K562 (cell line): ENCODE measurements around the gene CYB5R4. TPM values are rescaled to one million over a fixed set of nuclear protein-coding genes. Genes with fewer than 3 reads are reported as not detected.

Experiments used
- BACH1 ChIP-seq: fragments of 200-800 bp; sonication (Bioruptor generic); IDR thresholded peaks from 2 replicates; pipeline ENCODE4 v1.6.1; 2016; ENCODE audit warnings: missing genetic modification characterization, missing compliant biosample characterization
- E2F3 ChIP-seq: fragments of 250-450 bp; sonication (Bioruptor Pico); IDR thresholded peaks from 2 replicates; pipeline ENCODE4 v1.4.0; 2020; ENCODE audit warnings: mild to moderate bottlenecking
- ELF2 ChIP-seq: fragments of 250-450 bp; sonication (Bioruptor Pico); IDR thresholded peaks from 2 replicates; pipeline ENCODE4 v1.5.0; 2021; ENCODE audit warnings: mild to moderate bottlenecking
- HNRNPK ChIP-seq: fragments of 200-400 bp; formaldehyde crosslinking; IDR thresholded peaks from one replicate; pipeline ENCODE4 v1.6.1; 2018; ENCODE audit warnings: mild to moderate bottlenecking, low read depth, low read length; ENCODE audit not compliant: poor library complexity, severe bottlenecking
- HNRNPLL ChIP-seq: fragments of 200-400 bp; formaldehyde crosslinking; IDR thresholded peaks from 2 replicates; pipeline ENCODE4 v1.6.1; 2017; ENCODE audit warnings: low read length, low read depth, mild to moderate bottlenecking; ENCODE audit not compliant: poor library complexity, severe bottlenecking
- ILK ChIP-seq: fragments of 450-650 bp; IDR thresholded peaks from 2 replicates; pipeline ENCODE4 v1.6.1; 2016; ENCODE audit warnings: missing genetic modification characterization, low read depth, mild to moderate bottlenecking, missing compliant biosample characterization, moderate library complexity, borderline replicate concordance
- KLF16 ChIP-seq: IDR thresholded peaks from 2 replicates; pipeline ENCODE4 v1.6.1; 2016; ENCODE audit warnings: antibody characterized with exemption
- MEF2D ChIP-seq: conservative IDR thresholded peaks from 2 replicates; pipeline ENCODE4 v1.6.1; 2016; ENCODE audit warnings: low read depth, missing genetic modification characterization, missing compliant biosample characterization
- NCOR1 ChIP-seq: fragments of 450-650 bp; IDR thresholded peaks from 2 replicates; pipeline ENCODE4 v1.6.1; 2016; ENCODE audit warnings: mild to moderate bottlenecking, moderate library complexity
- NFIC ChIP-seq: fragments of 450-650 bp; IDR thresholded peaks from 2 replicates; pipeline ENCODE4 v1.6.1; 2017; ENCODE audit warnings: mild to moderate bottlenecking, inconsistent platforms
- RCOR1 ChIP-seq, 2 experiments: IDR thresholded peaks; 2 replicates each; pipeline ENCODE4 v1.6.1; 2012; ENCODE audit warnings: low read depth in 2 of 2, low read length in 2 of 2, borderline replicate concordance in 1 of 2, improper control_type of control experiment in 1 of 2
- SFPQ ChIP-seq: fragments of 200-400 bp; formaldehyde crosslinking; IDR thresholded peaks from 2 replicates; pipeline ENCODE4 v1.6.1; 2017; ENCODE audit warnings: mild to moderate bottlenecking, low read depth, low read length, moderate library complexity
- TEAD1 ChIP-seq, 2 experiments: fragments of 450-650 bp in 1 of 2; sonication (generic) in 1 of 2; formaldehyde crosslinking; IDR thresholded peaks; 2 replicates each; pipeline versions ENCODE4 v1.4.0 to v1.8.0; 2020 to 2022; ENCODE audit warnings: mild to moderate bottlenecking in 2 of 2, missing genetic modification reagents in 1 of 2
- ZKSCAN8 ChIP-seq: fragments of 200-800 bp; sonication (Bioruptor generic); IDR thresholded peaks from 2 replicates; pipeline ENCODE4 v1.6.1; 2016; ENCODE audit warnings: missing genetic modification characterization, missing compliant biosample characterization
- ZNF140 ChIP-seq: fragments of 250-450 bp; sonication (Bioruptor Pico); IDR thresholded peaks from 2 replicates; pipeline ENCODE4 v1.8.0; 2021; ENCODE audit warnings: moderate library complexity, mild to moderate bottlenecking, inconsistent platforms
- ZNF212 ChIP-seq: fragments of 450-650 bp; formaldehyde crosslinking; IDR thresholded peaks from 2 replicates; pipeline ENCODE4 v1.4.0; 2020; ENCODE audit warnings: mild to moderate bottlenecking
- ZNF57 ChIP-seq: fragments of 450-650 bp; formaldehyde crosslinking; IDR thresholded peaks from 2 replicates; pipeline ENCODE4 v1.4.0; 2020; ENCODE audit warnings: mild to moderate bottlenecking, moderate library complexity
- polyA plus RNA-seq, 8 experiments: library from polyadenylated mRNA; depleted of rRNA in 4 of 8; stranded (reverse) in 5 of 8; unstranded in 3 of 8; fragments of >200 nt; fragmentation: Nextera tagmentation in 2 of 8; fragmentation: Illumina TruSeq in 1 of 8; extraction: Ambion mirVana in 2 of 8; extraction: Trizol in 1 of 8; gene quantifications; 2 replicates each; pipeline versions ENCODE4 v1.2.1 to v1.2.3, GENCODE V29; 2011 to 2014; ENCODE audit warnings: inconsistent platforms in 1 of 8, missing spikeins in 1 of 8
- total RNA-seq, 7 experiments: library from RNA; depleted of rRNA in 6 of 7; stranded (reverse); fragments of >200 nt in 6 of 7; fragmentation: Illumina TruSeq in 2 of 7; extraction: Trizol in 2 of 7; gene quantifications; 2 replicates each; pipeline versions ENCODE4 v1.2.1 to v1.2.3, GENCODE V29; 2011 to 2021; ENCODE audit warnings: low replicate concordance in 1 of 7
- TF ChIP-seq, protein P1 (sequence below): sonication (generic); formaldehyde crosslinking; IDR thresholded peaks from 2 replicates; pipeline ENCODE4 v1.8.1; 2023; ENCODE audit warnings: mild to moderate bottlenecking, missing genetic modification reagents
- TF ChIP-seq, protein P2 (sequence below): sonication (generic); formaldehyde crosslinking; IDR thresholded peaks from 2 replicates; pipeline ENCODE4 v1.8.1; 2023; ENCODE audit warnings: mild to moderate bottlenecking, missing genetic modification reagents
- TF ChIP-seq, protein P3 (sequence below): fragments of 450-650 bp; IDR thresholded peaks from 2 replicates; pipeline ENCODE4 v1.6.1; 2016; ENCODE audit warnings: mild to moderate bottlenecking

CYB5R4 gene
- total and polyA plus RNA-seq, 9 of the 15 experiments (the other 6 are each of a cell fraction or from before 2014, with no cell fraction given), result 5.9 to 23.1 (median 19.0) TPM

GRCh38 chr6:83974409-83975050, 115.0 kb downstream of the CYB5R4 start (continued):
- TF ChIP-seq SFPQ (no peak), ZNF212 (CRISPR knock-in tag) (peak; percentile 81; the same call in 1 of the 2 replicates), MEF2D (tag) (peak; percentile 93), HNRNPLL (peak; percentile 54), NCOR1 (peak; percentile 98), ZKSCAN8 (CRISPR knock-in tag) (peak; percentile 90), TEAD1 (CRISPR knock-in tag; IDR thresholded peaks at IDR 0.05) (peak; percentile 93 to 95), ELF2 (CRISPR knock-in tag) (peak; percentile 77), HNRNPK (no peak), E2F3 (CRISPR knock-in tag) (peak; percentile 87; the same call in 1 of the 2 replicates), NFIC (peak; percentile 92), RCOR1 (IDR thresholded peaks at IDR 0.05; ENCODE audit: borderline replicate concordance in 1 of 2, low read depth in 2 of 2, low read length in 2 of 2) (peak; percentile 86 to 96), KLF16 (peak; percentile 96), BACH1 (tag) (peak; percentile 84), ZNF140 (CRISPR knock-in tag) (peak; percentile 89), ILK (tag) (peak; percentile 90), ZNF57 (CRISPR knock-in tag) (peak; percentile 48; the same call in 1 of the 2 replicates)
- TF ChIP-seq, protein P1, sequence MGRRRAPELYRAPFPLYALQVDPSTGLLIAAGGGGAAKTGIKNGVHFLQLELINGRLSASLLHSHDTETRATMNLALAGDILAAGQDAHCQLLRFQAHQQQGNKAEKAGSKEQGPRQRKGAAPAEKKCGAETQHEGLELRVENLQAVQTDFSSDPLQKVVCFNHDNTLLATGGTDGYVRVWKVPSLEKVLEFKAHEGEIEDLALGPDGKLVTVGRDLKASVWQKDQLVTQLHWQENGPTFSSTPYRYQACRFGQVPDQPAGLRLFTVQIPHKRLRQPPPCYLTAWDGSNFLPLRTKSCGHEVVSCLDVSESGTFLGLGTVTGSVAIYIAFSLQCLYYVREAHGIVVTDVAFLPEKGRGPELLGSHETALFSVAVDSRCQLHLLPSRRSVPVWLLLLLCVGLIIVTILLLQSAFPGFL (CRISPR knock-in tag), result 0 out of 2 replicates have a peak, but pooled peaks have one; percentile 77
- TF ChIP-seq, protein P2, sequence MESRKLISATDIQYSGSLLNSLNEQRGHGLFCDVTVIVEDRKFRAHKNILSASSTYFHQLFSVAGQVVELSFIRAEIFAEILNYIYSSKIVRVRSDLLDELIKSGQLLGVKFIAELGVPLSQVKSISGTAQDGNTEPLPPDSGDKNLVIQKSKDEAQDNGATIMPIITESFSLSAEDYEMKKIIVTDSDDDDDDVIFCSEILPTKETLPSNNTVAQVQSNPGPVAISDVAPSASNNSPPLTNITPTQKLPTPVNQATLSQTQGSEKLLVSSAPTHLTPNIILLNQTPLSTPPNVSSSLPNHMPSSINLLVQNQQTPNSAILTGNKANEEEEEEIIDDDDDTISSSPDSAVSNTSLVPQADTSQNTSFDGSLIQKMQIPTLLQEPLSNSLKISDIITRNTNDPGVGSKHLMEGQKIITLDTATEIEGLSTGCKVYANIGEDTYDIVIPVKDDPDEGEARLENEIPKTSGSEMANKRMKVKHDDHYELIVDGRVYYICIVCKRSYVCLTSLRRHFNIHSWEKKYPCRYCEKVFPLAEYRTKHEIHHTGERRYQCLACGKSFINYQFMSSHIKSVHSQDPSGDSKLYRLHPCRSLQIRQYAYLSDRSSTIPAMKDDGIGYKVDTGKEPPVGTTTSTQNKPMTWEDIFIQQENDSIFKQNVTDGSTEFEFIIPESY, result peak; percentile 68; the same call in 1 of the 2 replicates
- TF ChIP-seq, protein P3, sequence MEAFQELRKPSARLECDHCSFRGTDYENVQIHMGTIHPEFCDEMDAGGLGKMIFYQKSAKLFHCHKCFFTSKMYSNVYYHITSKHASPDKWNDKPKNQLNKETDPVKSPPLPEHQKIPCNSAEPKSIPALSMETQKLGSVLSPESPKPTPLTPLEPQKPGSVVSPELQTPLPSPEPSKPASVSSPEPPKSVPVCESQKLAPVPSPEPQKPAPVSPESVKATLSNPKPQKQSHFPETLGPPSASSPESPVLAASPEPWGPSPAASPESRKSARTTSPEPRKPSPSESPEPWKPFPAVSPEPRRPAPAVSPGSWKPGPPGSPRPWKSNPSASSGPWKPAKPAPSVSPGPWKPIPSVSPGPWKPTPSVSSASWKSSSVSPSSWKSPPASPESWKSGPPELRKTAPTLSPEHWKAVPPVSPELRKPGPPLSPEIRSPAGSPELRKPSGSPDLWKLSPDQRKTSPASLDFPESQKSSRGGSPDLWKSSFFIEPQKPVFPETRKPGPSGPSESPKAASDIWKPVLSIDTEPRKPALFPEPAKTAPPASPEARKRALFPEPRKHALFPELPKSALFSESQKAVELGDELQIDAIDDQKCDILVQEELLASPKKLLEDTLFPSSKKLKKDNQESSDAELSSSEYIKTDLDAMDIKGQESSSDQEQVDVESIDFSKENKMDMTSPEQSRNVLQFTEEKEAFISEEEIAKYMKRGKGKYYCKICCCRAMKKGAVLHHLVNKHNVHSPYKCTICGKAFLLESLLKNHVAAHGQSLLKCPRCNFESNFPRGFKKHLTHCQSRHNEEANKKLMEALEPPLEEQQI, result peak; percentile 99
